GM18517 (cell line): ENCODE measurements around the gene COMT.

Experiments used
- ATAC-seq: cut with Tn5 transposase; IDR thresholded peaks from one replicate; pipeline ENCODE4 v1.9.1; 2021; ENCODE audit warnings: mild to moderate bottlenecking, moderate library complexity; ENCODE audit not compliant: unreplicated experiment

The COMT gene

GRCh38 chr22:19955241-19956128 lies 13.9 kb downstream of the COMT start:
- ATAC-seq = no peak

- no peak for ATAC-seq
These were observed 15.9 kb downstream of the COMT start for GRCh38 chr22:19957445-19957844.

- no peak for ATAC-seq
These were observed 16.8 kb downstream of the COMT start for GRCh38 chr22:19958083-19959042.

GRCh38 chr22:19959043-19959586 lies 17.5 kb downstream of the COMT start:
- no peak for ATAC-seq

GRCh38 chr22:19959587-19960490 lies 18.3 kb downstream of the COMT start:
- no peak for ATAC-seq

- no peak for ATAC-seq
These were observed 19.1 kb downstream of the COMT start for GRCh38 chr22:19960491-19961200.

GRCh38 chr22:19961201-19961580 lies 19.6 kb downstream of the COMT start:
- ATAC-seq = no peak

- ATAC-seq = no peak
These were observed 20.3 kb downstream of the COMT start for GRCh38 chr22:19961868-19962245.

GRCh38 chr22:19962246-19962908 lies 20.8 kb downstream of the COMT start:
- no peak for ATAC-seq

- no peak for ATAC-seq
These were observed 21.6 kb downstream of the COMT start for GRCh38 chr22:19962909-19963806.

GRCh38 chr22:19963863-19964642 lies 22.5 kb downstream of the COMT start:
- ATAC-seq = no peak

GRCh38 chr22:19964701-19965386 lies 23.3 kb downstream of the COMT start:
- ATAC-seq = no peak

- no peak for ATAC-seq
These were observed 24.5 kb downstream of the COMT start for GRCh38 chr22:19965771-19966709.

- ATAC-seq = no peak
These were observed 25.6 kb downstream of the COMT start for GRCh38 chr22:19966908-19967750.
